Measurements from ENCODE around the gene MARCHF10. TPM values are rescaled to one million over a fixed set of nuclear protein-coding genes. Genes with fewer than 3 reads are reported as not detected.
A peak's percentile ranks its signal among the peaks of the same experiment; 100 is the strongest.

MARCHF10 gene
- total and polyA plus RNA-seq, 2 donors (not counting 1 experiment from before 2014, with no cell fraction given) = 0.17 TPM; not detected in 1

GRCh38 chr17:62704381-62704971 lies 103.6 kb downstream of the MARCHF10 start:
- H3K27me3 ChIP-seq (ENCODE audit: control insufficient read depth, insufficient read depth, low read length) = no peaks in the 10 kb centered on the region
- no peaks in the 10 kb centered on the region for H3K79me2 ChIP-seq (ENCODE audit: control insufficient read depth, insufficient read depth, low read length)
- H2AFZ ChIP-seq (ENCODE audit: low read length) = peak overlapping the region; percentile 60
- H4K20me1 ChIP-seq (ENCODE audit: control insufficient read depth, extremely low read depth, insufficient read depth, low read length) = no peaks in the 10 kb centered on the region
- peak overlapping the region; percentile 93 for H3K4me2 ChIP-seq (ENCODE audit: extremely low read depth, insufficient read depth, low read length)
- peaks cover 9% of the 10 kb centered on the region for H3K4me1 ChIP-seq (ENCODE audit: control insufficient read depth, extremely low read depth, insufficient read depth, low read length)
- peak; percentile 51 to 52 for DNase-seq (ENCODE audit: low read depth in 2 of 2)
- no peaks in the 10 kb centered on the region for H3K9me3 ChIP-seq (ENCODE audit: control insufficient read depth, insufficient read depth, low read depth, low read length)
- no peaks in the 10 kb centered on the region for H3K36me3 ChIP-seq (ENCODE audit: control insufficient read depth, insufficient read depth, low read length)
- TF ChIP-seq EZH2 (IDR thresholded peaks at IDR 0.05; ENCODE audit: low read length, missing control alignments) (no peak), CTCF (conservative IDR thresholded peaks at IDR 0.05 in 1 of 2, IDR thresholded peaks at IDR 0.05 in 1 of 2; ENCODE audit: low read depth in 1 of 2, low read length in 2 of 2) (no peak)
- H3K27ac ChIP-seq (ENCODE audit: insufficient read depth, low read length) = peak overlapping the region; percentile 39
- peak overlapping the region; percentile 45 to 69 (median 48) for H3K4me3 ChIP-seq (replicated peaks in 1 of 4; ENCODE audit: control extremely low read depth in 1 of 4, insufficient read depth in 1 of 4, low read depth in 3 of 4, low read length in 4 of 4)
- peak overlapping the region; percentile 77 for H3K9ac ChIP-seq (ENCODE audit: insufficient read depth, low read length)

- peak overlapping the region; percentile 74 for H2AFZ ChIP-seq (ENCODE audit: low read length)
- no peaks in the 10 kb centered on the region for H4K20me1 ChIP-seq (ENCODE audit: control insufficient read depth, extremely low read depth, insufficient read depth, low read length)
- peak overlapping the region; percentile 64 for H3K4me2 ChIP-seq (ENCODE audit: extremely low read depth, insufficient read depth, low read length)
- H3K79me2 ChIP-seq (ENCODE audit: control insufficient read depth, insufficient read depth, low read length) = no peaks in the 10 kb centered on the region
- TF ChIP-seq EZH2 (IDR thresholded peaks at IDR 0.05; ENCODE audit: low read length, missing control alignments) (no peak), CTCF (conservative IDR thresholded peaks at IDR 0.05 in 1 of 2, IDR thresholded peaks at IDR 0.05 in 1 of 2; ENCODE audit: low read depth in 1 of 2, low read length in 2 of 2) (peak; percentile 58 to 73)
- no peaks in the 10 kb centered on the region for H3K36me3 ChIP-seq (ENCODE audit: control insufficient read depth, insufficient read depth, low read length)
- H3K9ac ChIP-seq (ENCODE audit: insufficient read depth, low read length) = peak overlapping the region; percentile 77
- DNase-seq (ENCODE audit: low read depth in 2 of 2) = peak; percentile 48 to 60
- H3K27ac ChIP-seq (ENCODE audit: insufficient read depth, low read length) = peak overlapping the region; percentile 39
- H3K9me3 ChIP-seq (ENCODE audit: control insufficient read depth, insufficient read depth, low read depth, low read length) = no peaks in the 10 kb centered on the region
- H3K27me3 ChIP-seq (ENCODE audit: control insufficient read depth, insufficient read depth, low read length) = no peaks in the 10 kb centered on the region
- H3K4me1 ChIP-seq (ENCODE audit: control insufficient read depth, extremely low read depth, insufficient read depth, low read length) = peaks cover 9% of the 10 kb centered on the region
- H3K4me3 ChIP-seq (replicated peaks in 1 of 4; ENCODE audit: control extremely low read depth in 1 of 4, insufficient read depth in 1 of 4, low read depth in 3 of 4, low read length in 4 of 4) = peak overlapping the region; percentile 45 to 69 (median 48)
Observed at GRCh38 chr17:62703776-62704380, 104.2 kb downstream of the MARCHF10 start.

GRCh38 chr17:62703261-62703775 lies 104.8 kb downstream of the MARCHF10 start:
- TF ChIP-seq EZH2 (IDR thresholded peaks at IDR 0.05; ENCODE audit: low read length, missing control alignments) (no peak), CTCF (conservative IDR thresholded peaks at IDR 0.05 in 1 of 2, IDR thresholded peaks at IDR 0.05 in 1 of 2; ENCODE audit: low read depth in 1 of 2, low read length in 2 of 2) (no peak)
- Histone ChIP-seq H4K20me1 (ENCODE audit: control insufficient read depth, extremely low read depth, insufficient read depth, low read length) (no peaks in the 10 kb centered on the region), H3K27ac (ENCODE audit: insufficient read depth, low read length) (peak overlapping the region; percentile 39), H3K27me3 (ENCODE audit: control insufficient read depth, insufficient read depth, low read length) (no peaks in the 10 kb centered on the region), H3K79me2 (ENCODE audit: control insufficient read depth, insufficient read depth, low read length) (no peaks in the 10 kb centered on the region), H3K4me3 (replicated peaks in 1 of 4; ENCODE audit: control extremely low read depth in 1 of 4, insufficient read depth in 1 of 4, low read depth in 3 of 4, low read length in 4 of 4) (peak overlapping the region in 2 of 4 experiments; percentile 30 to 69), H3K36me3 (ENCODE audit: control insufficient read depth, insufficient read depth, low read length) (no peaks in the 10 kb centered on the region), H3K9me3 (ENCODE audit: control insufficient read depth, insufficient read depth, low read depth, low read length) (no peaks in the 10 kb centered on the region), H2AFZ (ENCODE audit: low read length) (peak overlapping the region; percentile 74), H3K9ac (ENCODE audit: insufficient read depth, low read length) (peak overlapping the region; percentile 77), H3K4me1 (ENCODE audit: control insufficient read depth, extremely low read depth, insufficient read depth, low read length) (peaks cover 9% of the 10 kb centered on the region), H3K4me2 (ENCODE audit: extremely low read depth, insufficient read depth, low read length) (peak overlapping the region; percentile 64)
- peak; percentile 22 to 33 for DNase-seq (ENCODE audit: low read depth in 2 of 2)

Data from fibroblast of lung (primary cell).